HFFc6 (cell line): Measurements from ENCODE around the gene DPYSL3. TPM values are rescaled to one million over a fixed set of nuclear protein-coding genes. Genes with fewer than 3 reads are reported as not detected.

Source experiments
- DNase-seq: peaks from one replicate; pipeline ENCODE4 v3.0.0-alpha.2; 2018
- H3K27ac Mint-ChIP-seq: 2 replicates; pipeline ENCODE4 v1.8.0; 2020; ENCODE audit warnings: mild to moderate bottlenecking, mixed read lengths
- H3K27me3 Mint-ChIP-seq: 2 replicates; pipeline ENCODE4 v1.8.0; 2021; ENCODE audit warnings: mild to moderate bottlenecking, moderate library complexity, mixed read lengths; ENCODE audit not compliant: insufficient read depth
- H3K36me3 Mint-ChIP-seq: 2 replicates; pipeline ENCODE4 v1.8.0; 2021; ENCODE audit warnings: low read depth, mixed read lengths
- H3K4me1 Mint-ChIP-seq: 2 replicates; pipeline ENCODE4 v1.8.0; 2020; ENCODE audit warnings: low read depth, mixed read lengths
- H3K4me3 Mint-ChIP-seq: 2 replicates; pipeline ENCODE4 v1.8.0; 2020; ENCODE audit warnings: mild to moderate bottlenecking, moderate library complexity, mixed read lengths
- H3K9me3 Mint-ChIP-seq: 2 replicates; pipeline ENCODE4 v1.8.0; 2020; ENCODE audit warnings: mild to moderate bottlenecking, mixed read lengths
- total RNA-seq, 6 experiments: library from RNA; stranded (reverse); fragmentation: NEBNext Ultra II Directional; extraction: Animal tissue kit (Norgen Biotek cat#: 25700); gene quantifications; 2 replicates in 1 of 6; 3 replicates in 5 of 6; pipeline ENCODE4 v1.2.3, GENCODE V29; 2021
- TF ChIP-seq, protein P1 (sequence below): fragments of 200-600 bp; sonication (generic); IDR thresholded peaks from 2 replicates; pipeline ENCODE4 v1.5.0; 2021; ENCODE audit warnings: antibody characterized with exemption, mild to moderate bottlenecking

The DPYSL3 gene
- total RNA-seq, 6 experiments from 2014 or later = 41.9 to 57.7 (median 55.3) TPM

DNA sequence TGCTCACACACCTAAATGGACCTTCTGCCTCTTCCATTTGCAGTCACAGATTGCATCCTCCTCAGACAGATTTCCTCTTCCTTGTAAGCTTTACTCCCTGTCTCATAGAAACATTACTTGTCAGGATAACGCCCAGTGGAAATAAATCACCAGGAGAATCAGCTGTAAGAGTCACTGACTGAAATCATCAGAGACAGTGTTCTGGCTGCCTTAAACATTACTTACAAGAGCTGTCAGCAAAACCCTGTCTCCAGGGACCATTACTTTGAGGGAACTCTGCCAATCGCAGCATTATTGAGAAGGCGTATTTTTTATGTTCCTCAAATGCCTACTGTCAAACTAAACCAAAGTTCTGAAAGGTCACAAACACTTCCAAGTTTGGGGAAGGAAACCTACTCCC, 5.9 kb downstream of the DPYSL3 start:
- no peaks in the 10 kb centered on the region for H3K9me3 Mint-ChIP-seq
- peak; percentile 62 for DNase-seq
- H3K27ac Mint-ChIP-seq = peak overlapping the region; percentile 59
- H3K27me3 Mint-ChIP-seq = peaks cover 2% of the 10 kb centered on the region; the same call in 1 of the 2 replicates
- peaks cover 48% of the 10 kb centered on the region for H3K4me1 Mint-ChIP-seq
- 0 out of 2 replicates have a peak, but pooled peaks cover 6% of the 10 kb centered on the region for H3K36me3 Mint-ChIP-seq
- TF ChIP-seq, protein P1, sequence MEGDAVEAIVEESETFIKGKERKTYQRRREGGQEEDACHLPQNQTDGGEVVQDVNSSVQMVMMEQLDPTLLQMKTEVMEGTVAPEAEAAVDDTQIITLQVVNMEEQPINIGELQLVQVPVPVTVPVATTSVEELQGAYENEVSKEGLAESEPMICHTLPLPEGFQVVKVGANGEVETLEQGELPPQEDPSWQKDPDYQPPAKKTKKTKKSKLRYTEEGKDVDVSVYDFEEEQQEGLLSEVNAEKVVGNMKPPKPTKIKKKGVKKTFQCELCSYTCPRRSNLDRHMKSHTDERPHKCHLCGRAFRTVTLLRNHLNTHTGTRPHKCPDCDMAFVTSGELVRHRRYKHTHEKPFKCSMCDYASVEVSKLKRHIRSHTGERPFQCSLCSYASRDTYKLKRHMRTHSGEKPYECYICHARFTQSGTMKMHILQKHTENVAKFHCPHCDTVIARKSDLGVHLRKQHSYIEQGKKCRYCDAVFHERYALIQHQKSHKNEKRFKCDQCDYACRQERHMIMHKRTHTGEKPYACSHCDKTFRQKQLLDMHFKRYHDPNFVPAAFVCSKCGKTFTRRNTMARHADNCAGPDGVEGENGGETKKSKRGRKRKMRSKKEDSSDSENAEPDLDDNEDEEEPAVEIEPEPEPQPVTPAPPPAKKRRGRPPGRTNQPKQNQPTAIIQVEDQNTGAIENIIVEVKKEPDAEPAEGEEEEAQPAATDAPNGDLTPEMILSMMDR = no peak
- no peak overlapping the region for H3K4me3 Mint-ChIP-seq

DNA sequence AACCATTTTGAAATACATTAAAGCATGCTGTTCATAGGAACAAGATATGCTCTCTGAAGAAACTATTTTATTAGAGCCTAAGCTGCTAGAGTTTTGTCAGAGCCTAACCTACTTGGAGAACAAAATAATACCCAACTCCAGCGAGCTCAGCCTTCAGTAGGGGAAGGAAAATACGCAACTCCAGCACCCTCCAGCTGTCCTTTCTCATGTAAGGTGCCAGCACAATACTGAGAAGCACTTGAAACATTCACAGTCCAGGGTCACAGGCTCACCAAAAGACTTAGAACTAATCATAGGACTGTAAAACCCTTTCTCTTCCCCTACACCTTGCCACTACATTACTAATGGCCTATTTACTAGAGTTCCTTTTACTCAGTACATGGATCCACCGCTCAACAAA, 18.9 kb downstream of the DPYSL3 start:
- Mint-ChIP-seq H3K4me3 (no peak overlapping the region), H3K36me3 (peaks cover 5% of the 10 kb centered on the region), H3K9me3 (no peaks in the 10 kb centered on the region), H3K27ac (no peak overlapping the region), H3K27me3 (no peaks in the 10 kb centered on the region), H3K4me1 (peaks cover 20% of the 10 kb centered on the region)
- TF ChIP-seq, protein P1 = no peak
- no peak for DNase-seq

DNA sequence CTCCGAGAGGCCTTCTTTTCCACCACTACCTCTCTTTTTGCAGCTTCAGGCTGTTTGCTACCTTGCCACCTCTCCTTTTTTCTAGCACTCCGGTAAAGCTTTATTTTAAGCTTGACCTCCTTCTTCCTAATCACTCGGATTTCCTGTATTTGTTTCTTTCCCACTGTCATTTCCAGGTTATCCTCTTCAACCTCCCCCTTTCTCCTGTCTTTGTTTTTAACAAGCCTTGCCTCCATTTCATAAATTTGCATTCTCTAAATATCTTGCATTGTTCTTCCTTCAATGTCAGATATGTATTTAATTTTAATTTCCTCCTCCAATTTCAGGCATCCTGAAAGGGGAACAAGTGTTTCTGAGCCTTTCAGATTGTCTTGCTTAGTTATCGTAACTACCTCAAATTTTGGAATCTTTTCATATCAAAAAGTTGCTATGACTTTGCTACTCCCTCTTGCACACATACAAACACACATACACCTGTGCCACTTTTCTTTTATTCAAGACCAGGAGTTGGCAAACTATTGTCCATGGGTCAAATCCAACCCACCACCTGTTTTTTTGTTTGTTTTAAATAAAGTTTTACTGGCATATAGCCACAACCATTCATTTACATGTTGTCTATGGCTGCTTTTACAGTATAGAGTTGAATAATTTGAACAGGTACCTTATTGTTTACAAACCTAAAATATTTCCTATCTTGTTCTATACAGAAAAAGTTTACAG, 22.7 kb downstream of the DPYSL3 start:
- Mint-ChIP-seq H3K9me3 (no peaks in the 10 kb centered on the region), H3K27ac (peak overlapping the region; percentile 11), H3K4me1 (peaks cover 58% of the 10 kb centered on the region), H3K36me3 (peaks cover 9% of the 10 kb centered on the region), H3K27me3 (no peaks in the 10 kb centered on the region; the same call in 1 of the 2 replicates), H3K4me3 (no peak overlapping the region)
- TF ChIP-seq, protein P1 = no peak
- DNase-seq = no peak

DNA sequence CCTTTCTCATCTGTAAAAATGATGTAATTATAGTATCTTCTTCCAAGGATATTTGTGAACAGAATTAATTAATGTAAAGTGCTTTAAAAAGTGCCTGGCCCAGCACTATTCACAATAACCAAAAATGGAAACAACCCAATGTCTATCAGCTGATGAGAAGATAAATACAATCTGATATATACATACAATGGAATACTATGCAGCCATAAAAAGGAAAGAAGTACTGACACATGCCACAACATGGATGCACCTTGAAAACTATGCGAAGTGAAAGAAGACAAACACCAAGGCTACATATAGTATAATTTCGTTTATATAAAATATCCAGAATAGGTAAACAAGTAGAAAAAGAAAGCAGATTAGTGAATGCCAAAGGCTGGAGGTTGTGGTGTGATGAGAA, 24.1 kb downstream of the DPYSL3 start:
- DNase-seq = no peak
- Mint-ChIP-seq H3K27ac (peak overlapping the region; percentile 98), H3K4me3 (peak overlapping the region; percentile 53; the same call in 1 of the 2 replicates), H3K9me3 (no peaks in the 10 kb centered on the region), H3K27me3 (no peaks in the 10 kb centered on the region; the same call in 1 of the 2 replicates), H3K36me3 (peaks cover 9% of the 10 kb centered on the region), H3K4me1 (peaks cover 61% of the 10 kb centered on the region)
- TF ChIP-seq, protein P1 = no peak

DNA sequence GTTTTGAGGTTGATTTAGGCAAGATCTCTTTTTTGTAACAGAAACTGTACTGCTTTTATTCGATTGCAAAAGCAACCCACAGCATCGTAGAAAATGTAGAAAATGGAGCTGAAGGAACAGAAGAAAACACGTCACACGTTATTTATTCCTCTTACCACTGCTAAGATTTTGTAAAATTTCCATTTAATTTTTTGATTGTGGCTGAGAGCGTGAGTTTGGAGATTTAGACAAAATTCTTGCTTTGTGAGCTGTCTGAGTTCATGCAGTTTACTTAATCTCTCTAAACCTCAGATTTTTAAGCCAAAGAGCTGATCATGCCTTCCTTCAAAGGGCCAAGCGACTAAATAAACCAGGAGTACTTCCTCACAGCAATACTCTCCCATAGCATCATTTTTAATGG, 24.8 kb downstream of the DPYSL3 start:
- Mint-ChIP-seq H3K36me3 (peaks cover 9% of the 10 kb centered on the region), H3K9me3 (no peaks in the 10 kb centered on the region), H3K27ac (peak overlapping the region; percentile 98), H3K27me3 (no peaks in the 10 kb centered on the region; the same call in 1 of the 2 replicates), H3K4me3 (peak overlapping the region; percentile 83), H3K4me1 (peaks cover 63% of the 10 kb centered on the region)
- TF ChIP-seq, protein P1 = no peak
- DNase-seq = peak; percentile 54
